ENCODE results near the gene C1QL4. TPM values are rescaled to one million over a fixed set of nuclear protein-coding genes. Genes with fewer than 3 reads are reported as not detected.

C1QL4 gene
- total and polyA plus RNA-seq, 9 of the 15 experiments (the other 6 are each of a cell fraction or from before 2014, with no cell fraction given) = 0.08 to 2.1 (median 0.31) TPM

DNA sequence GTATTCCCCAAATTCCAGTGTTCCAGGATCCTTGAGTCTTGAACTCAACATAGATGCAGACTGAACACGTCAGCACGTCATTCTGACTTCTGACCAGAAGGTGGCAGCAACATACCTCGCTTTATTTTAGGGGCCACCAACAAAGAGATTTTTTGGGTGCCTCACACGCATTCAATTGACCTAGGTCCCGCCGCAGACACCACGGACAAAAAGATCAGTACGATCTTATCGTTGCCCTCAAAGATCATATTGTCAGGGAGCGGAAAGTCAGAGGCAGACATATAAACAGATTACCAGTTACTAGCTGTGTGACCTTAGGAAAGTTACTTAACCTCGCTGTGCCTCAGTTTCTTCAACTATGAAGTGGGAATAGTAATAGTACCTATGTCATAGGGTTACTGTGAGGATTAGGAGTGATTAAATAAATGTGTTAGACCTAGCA is 48.6 kb downstream of the C1QL4 start (continued):
- TF ChIP-seq, protein P1, sequence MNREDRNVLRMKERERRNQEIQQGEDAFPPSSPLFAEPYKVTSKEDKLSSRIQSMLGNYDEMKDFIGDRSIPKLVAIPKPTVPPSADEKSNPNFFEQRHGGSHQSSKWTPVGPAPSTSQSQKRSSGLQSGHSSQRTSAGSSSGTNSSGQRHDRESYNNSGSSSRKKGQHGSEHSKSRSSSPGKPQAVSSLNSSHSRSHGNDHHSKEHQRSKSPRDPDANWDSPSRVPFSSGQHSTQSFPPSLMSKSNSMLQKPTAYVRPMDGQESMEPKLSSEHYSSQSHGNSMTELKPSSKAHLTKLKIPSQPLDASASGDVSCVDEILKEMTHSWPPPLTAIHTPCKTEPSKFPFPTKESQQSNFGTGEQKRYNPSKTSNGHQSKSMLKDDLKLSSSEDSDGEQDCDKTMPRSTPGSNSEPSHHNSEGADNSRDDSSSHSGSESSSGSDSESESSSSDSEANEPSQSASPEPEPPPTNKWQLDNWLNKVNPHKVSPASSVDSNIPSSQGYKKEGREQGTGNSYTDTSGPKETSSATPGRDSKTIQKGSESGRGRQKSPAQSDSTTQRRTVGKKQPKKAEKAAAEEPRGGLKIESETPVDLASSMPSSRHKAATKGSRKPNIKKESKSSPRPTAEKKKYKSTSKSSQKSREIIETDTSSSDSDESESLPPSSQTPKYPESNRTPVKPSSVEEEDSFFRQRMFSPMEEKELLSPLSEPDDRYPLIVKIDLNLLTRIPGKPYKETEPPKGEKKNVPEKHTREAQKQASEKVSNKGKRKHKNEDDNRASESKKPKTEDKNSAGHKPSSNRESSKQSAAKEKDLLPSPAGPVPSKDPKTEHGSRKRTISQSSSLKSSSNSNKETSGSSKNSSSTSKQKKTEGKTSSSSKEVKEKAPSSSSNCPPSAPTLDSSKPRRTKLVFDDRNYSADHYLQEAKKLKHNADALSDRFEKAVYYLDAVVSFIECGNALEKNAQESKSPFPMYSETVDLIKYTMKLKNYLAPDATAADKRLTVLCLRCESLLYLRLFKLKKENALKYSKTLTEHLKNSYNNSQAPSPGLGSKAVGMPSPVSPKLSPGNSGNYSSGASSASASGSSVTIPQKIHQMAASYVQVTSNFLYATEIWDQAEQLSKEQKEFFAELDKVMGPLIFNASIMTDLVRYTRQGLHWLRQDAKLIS (CRISPR knock-in tag; IDR thresholded peaks at IDR 0.05) = no peak
- TF ChIP-seq ETS2 (tag; IDR thresholded peaks at IDR 0.05; ENCODE audit: borderline replicate concordance, poor library complexity, severe bottlenecking) (no peak), ZNF589 (CRISPR knock-in tag; IDR thresholded peaks at IDR 0.05; ENCODE audit: low read depth) (no peak), TSC22D4 (tag; IDR thresholded peaks at IDR 0.05) (no peak), MAFK (IDR thresholded peaks at IDR 0.05; ENCODE audit: low read length) (no peak), BDP1 (IDR thresholded peaks at IDR 0.05; ENCODE audit: insufficient read depth, insufficient read length) (no peak), ZNF586 (CRISPR knock-in tag; conservative IDR thresholded peaks at IDR 0.05) (no peak), BRD9 (IDR thresholded peaks at IDR 0.05; ENCODE audit: low read depth, partially characterized antibody) (peak; percentile 90), ARHGAP35 (IDR thresholded peaks at IDR 0.05; ENCODE audit: partially characterized antibody) (no peak), ZNF224 (CRISPR knock-in tag; IDR thresholded peaks at IDR 0.05) (no peak), MIER1 (IDR thresholded peaks at IDR 0.05; ENCODE audit: low read depth) (no peak), MCM5 (IDR thresholded peaks at IDR 0.05; ENCODE audit: low read depth) (no peak), ELF4 (CRISPR knock-in tag; IDR thresholded peaks at IDR 0.05) (no peak), ATF7 (IDR thresholded peaks at IDR 0.05) (peak; percentile 72), CEBPB (tag; IDR thresholded peaks at IDR 0.05) (no peak), DPF2 (IDR thresholded peaks at IDR 0.05) (0 out of 2 replicates have a peak, but pooled peaks have one; percentile 21), ILK (tag; IDR thresholded peaks at IDR 0.05; ENCODE audit: borderline replicate concordance, low read depth) (no peak), NFRKB (IDR thresholded peaks at IDR 0.05; ENCODE audit: low read depth) (no peak), RUNX1 (IDR thresholded peaks at IDR 0.05; ENCODE audit: low read depth) (no peak), ZNF75A (CRISPR knock-in tag; IDR thresholded peaks at IDR 0.05) (no peak), TCF7L2 (IDR thresholded peaks at IDR 0.05; ENCODE audit: low read depth, low read length) (no peak), TARDBP (IDR thresholded peaks at IDR 0.05) (no peak), ZNF133 (CRISPR knock-in tag; IDR thresholded peaks at IDR 0.05) (no peak), POLR2AphosphoS2 (IDR thresholded peaks at IDR 0.05; ENCODE audit: low read length) (no peak), SRSF3 (IDR thresholded peaks at IDR 0.05; ENCODE audit: insufficient read depth, low read length) (no peak), ZNF282 (CRISPR knock-in tag; IDR thresholded peaks at IDR 0.05) (no peak), PTTG1 (tag; IDR thresholded peaks at IDR 0.05; ENCODE audit: low read depth) (no peak), ZNF174 (CRISPR knock-in tag; IDR thresholded peaks at IDR 0.05) (no peak), CXXC5 (CRISPR knock-in tag; IDR thresholded peaks at IDR 0.05) (no peak)
- TF ChIP-seq, protein P2, sequence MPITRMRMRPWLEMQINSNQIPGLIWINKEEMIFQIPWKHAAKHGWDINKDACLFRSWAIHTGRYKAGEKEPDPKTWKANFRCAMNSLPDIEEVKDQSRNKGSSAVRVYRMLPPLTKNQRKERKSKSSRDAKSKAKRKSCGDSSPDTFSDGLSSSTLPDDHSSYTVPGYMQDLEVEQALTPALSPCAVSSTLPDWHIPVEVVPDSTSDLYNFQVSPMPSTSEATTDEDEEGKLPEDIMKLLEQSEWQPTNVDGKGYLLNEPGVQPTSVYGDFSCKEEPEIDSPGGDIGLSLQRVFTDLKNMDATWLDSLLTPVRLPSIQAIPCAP (CRISPR knock-in tag; IDR thresholded peaks at IDR 0.05; ENCODE audit: borderline replicate concordance) = no peak

Data from K562 (cell line).